K562 (cell line): ENCODE measurements around the gene TKTL1. TPM values are rescaled to one million over a fixed set of nuclear protein-coding genes. Genes with fewer than 3 reads are reported as not detected.

Source experiments
- ARID1B ChIP-seq: fragments of 450-650 bp; IDR thresholded peaks from 2 replicates; pipeline ENCODE4 v1.6.1; 2016; ENCODE audit warnings: antibody characterized with exemption, mild to moderate bottlenecking, inconsistent platforms
- BACH1 ChIP-seq: fragments of 200-800 bp; sonication (Bioruptor generic); IDR thresholded peaks from 2 replicates; pipeline ENCODE4 v1.6.1; 2016; ENCODE audit warnings: missing genetic modification characterization, missing compliant biosample characterization
- CHD1 ChIP-seq: fragments of 200-600 bp; sonication (generic); IDR thresholded peaks from one replicate; pipeline ENCODE4 v1.6.1; 2012; ENCODE audit warnings: mild to moderate bottlenecking, moderate library complexity, low read length, inconsistent platforms
- DPF2 ChIP-seq: fragments of 450-650 bp; IDR thresholded peaks from 2 replicates; pipeline ENCODE4 v1.6.1; 2016
- ETV1 ChIP-seq: fragments of 450-650 bp; conservative IDR thresholded peaks from 2 replicates; pipeline ENCODE4 v1.6.1; 2016; ENCODE audit warnings: missing genetic modification characterization, control low read depth, low read depth, missing compliant biosample characterization
- ETV5 ChIP-seq: sonication (generic); formaldehyde crosslinking; IDR thresholded peaks from 2 replicates; pipeline ENCODE4 v1.4.0; 2020; ENCODE audit warnings: low read depth, mild to moderate bottlenecking, missing genetic modification reagents
- JUN ChIP-seq, 2 experiments: sonication (generic) in 1 of 2; formaldehyde crosslinking in 1 of 2; IDR thresholded peaks; 2 replicates each; pipeline versions ENCODE4 v1.6.1 to v1.8.0; 2012 to 2022; ENCODE audit warnings: borderline replicate concordance in 2 of 2, mild to moderate bottlenecking in 2 of 2, improper control_type of control experiment in 1 of 2, low read depth in 1 of 2, low read length in 1 of 2, missing genetic modification reagents in 1 of 2
- MAFK ChIP-seq: IDR thresholded peaks from 2 replicates; pipeline ENCODE4 v1.6.1; 2011; ENCODE audit warnings: low read length, improper control_type of control experiment
- MBD2 ChIP-seq: sonication (generic); IDR thresholded peaks from 2 replicates; pipeline ENCODE4 v1.6.1; 2016; ENCODE audit warnings: low read depth, borderline replicate concordance
- MTA3 ChIP-seq: fragments of 450-650 bp; formaldehyde crosslinking; IDR thresholded peaks from 2 replicates; pipeline ENCODE4 v1.6.1; 2017; ENCODE audit warnings: mild to moderate bottlenecking, borderline replicate concordance
- NFXL1 ChIP-seq: fragments of 450-650 bp; formaldehyde crosslinking; IDR thresholded peaks from 2 replicates; pipeline ENCODE4 v1.4.0; 2021; ENCODE audit warnings: mild to moderate bottlenecking
- NONO ChIP-seq, 2 experiments: fragments of 200-400 bp in 1 of 2; fragments of 450-650 bp in 1 of 2; formaldehyde crosslinking in 1 of 2; IDR thresholded peaks; 2 replicates each; pipeline ENCODE4 v1.6.1; 2017; ENCODE audit warnings: low read depth in 2 of 2, mild to moderate bottlenecking in 2 of 2, moderate library complexity in 2 of 2, low read length in 1 of 2
- NR2F6 ChIP-seq: fragments of 450-650 bp; formaldehyde crosslinking; IDR thresholded peaks from 2 replicates; pipeline ENCODE4 v1.4.0; 2020; ENCODE audit warnings: mild to moderate bottlenecking
- NUFIP1 ChIP-seq: fragments of 450-650 bp; IDR thresholded peaks from 2 replicates; pipeline ENCODE4 v1.6.1; 2018; ENCODE audit not compliant: partially characterized antibody
- PML ChIP-seq: IDR thresholded peaks from 2 replicates; pipeline ENCODE4 v1.6.1; 2012; ENCODE audit warnings: low read length, inconsistent platforms
- POLR2B ChIP-seq: fragments of 450-650 bp; IDR thresholded peaks from 2 replicates; pipeline ENCODE4 v1.6.1; 2018; ENCODE audit warnings: low read depth; ENCODE audit not compliant: partially characterized antibody
- RCOR1 ChIP-seq, 2 experiments: IDR thresholded peaks; 2 replicates each; pipeline ENCODE4 v1.6.1; 2012; ENCODE audit warnings: low read depth in 2 of 2, low read length in 2 of 2, borderline replicate concordance in 1 of 2, improper control_type of control experiment in 1 of 2
- TAF1 ChIP-seq: IDR thresholded peaks from 2 replicates; pipeline ENCODE4 v1.6.1; 2011; ENCODE audit warnings: mild to moderate bottlenecking, low read length, moderate library complexity; ENCODE audit not compliant: insufficient read depth, control insufficient read depth, severe bottlenecking; ENCODE audit errors: extremely low read depth
- TRIM25 ChIP-seq: fragments of 450-650 bp; IDR thresholded peaks from 2 replicates; pipeline ENCODE4 v1.7.0; 2016; ENCODE audit warnings: borderline replicate concordance
- VEZF1 ChIP-seq: fragments of 200-800 bp; sonication (Bioruptor generic); IDR thresholded peaks from 2 replicates; pipeline ENCODE4 v1.6.1; 2017; ENCODE audit warnings: missing genetic modification characterization, missing compliant biosample characterization
- ZFP36 ChIP-seq: fragments of 150-350 bp; IDR thresholded peaks from 2 replicates; pipeline ENCODE4 v1.6.1; 2018; ENCODE audit warnings: low read length, low read depth; ENCODE audit not compliant: partially characterized antibody
- ZNF316 ChIP-seq: fragments of 450-650 bp; IDR thresholded peaks from 2 replicates; pipeline ENCODE4 v1.6.1; 2016
- ZNF740 ChIP-seq, 3 experiments: fragments of 200-800 bp in 1 of 3; sonication (Bioruptor generic) in 1 of 3; sonication (generic) in 1 of 3; formaldehyde crosslinking in 1 of 3; IDR thresholded peaks; 2 replicates each; pipeline versions ENCODE4 v1.6.1 to v1.8.0; 2016 to 2022; ENCODE audit warnings: mild to moderate bottlenecking in 2 of 3, missing compliant biosample characterization in 2 of 3, missing genetic modification characterization in 2 of 3, missing genetic modification reagents in 1 of 3
- polyA plus RNA-seq, 8 experiments: library from polyadenylated mRNA; depleted of rRNA in 4 of 8; stranded (reverse) in 5 of 8; unstranded in 3 of 8; fragments of >200 nt; fragmentation: Nextera tagmentation in 2 of 8; fragmentation: Illumina TruSeq in 1 of 8; extraction: Ambion mirVana in 2 of 8; extraction: Trizol in 1 of 8; gene quantifications; 2 replicates each; pipeline versions ENCODE4 v1.2.1 to v1.2.3, GENCODE V29; 2011 to 2014; ENCODE audit warnings: inconsistent platforms in 1 of 8, missing spikeins in 1 of 8
- total RNA-seq, 7 experiments: library from RNA; depleted of rRNA in 6 of 7; stranded (reverse); fragments of >200 nt in 6 of 7; fragmentation: Illumina TruSeq in 2 of 7; extraction: Trizol in 2 of 7; gene quantifications; 2 replicates each; pipeline versions ENCODE4 v1.2.1 to v1.2.3, GENCODE V29; 2011 to 2021; ENCODE audit warnings: low replicate concordance in 1 of 7

The TKTL1 gene
- total and polyA plus RNA-seq, 9 of the 15 experiments (the other 6 are each of a cell fraction or from before 2014, with no cell fraction given): 0.18 to 0.71 (median 0.38) TPM

DNA sequence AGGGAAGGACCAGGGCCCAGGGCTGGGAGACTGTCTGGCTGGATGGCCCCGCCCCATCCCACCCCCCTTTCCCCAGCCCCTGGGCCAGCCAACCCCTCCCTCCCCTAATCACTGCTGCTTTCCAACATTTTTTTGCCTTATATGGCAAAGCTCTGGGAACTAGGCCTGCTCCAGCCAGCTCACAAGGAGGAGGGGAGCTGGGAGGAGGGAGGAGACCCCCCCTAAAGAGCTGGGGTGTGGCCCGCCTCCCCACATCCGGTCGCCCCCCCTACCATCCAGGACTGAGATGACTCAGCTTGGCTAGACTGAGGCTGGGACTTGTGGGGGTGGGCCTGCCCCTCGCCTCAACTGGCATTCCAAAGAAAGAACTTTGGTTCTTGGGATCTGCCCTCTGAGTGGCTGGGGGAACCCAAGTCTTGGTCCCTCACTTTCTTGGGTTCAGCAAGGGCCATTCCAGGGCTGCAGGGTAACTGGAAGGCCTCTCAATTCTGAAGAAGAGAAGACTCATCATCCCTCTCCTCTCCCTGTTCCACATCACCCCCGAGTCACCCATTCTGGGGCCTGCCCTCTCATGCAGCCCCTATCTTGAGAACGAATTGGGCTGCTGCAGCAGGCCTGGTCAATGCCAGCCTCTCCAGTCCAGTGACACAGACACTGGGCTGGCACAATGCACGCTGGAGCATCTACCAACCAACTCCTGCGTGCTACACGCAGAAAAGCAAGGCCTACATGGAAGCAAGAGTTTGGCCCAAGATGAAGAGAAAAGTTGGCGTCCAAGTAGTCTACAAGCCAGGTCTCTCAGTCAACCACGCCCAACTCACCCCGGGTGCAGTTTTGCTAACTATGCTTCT is 74.1 kb downstream of the TKTL1 start (continued):
- TF ChIP-seq VEZF1: no peak
- peak; percentile 59 for TF ChIP-seq DPF2
- peak; percentile 68 for TF ChIP-seq ZFP36
- peak; percentile 94 for TF ChIP-seq ETV5 (CRISPR knock-in tag)
- peak; percentile 53 for TF ChIP-seq ARID1B
- peak; percentile 16; the same call in 1 of the 2 replicates for TF ChIP-seq MTA3
- peak in 1 of 2 experiments; percentile 50; a peak in 2 of 4 replicates for TF ChIP-seq RCOR1 (IDR thresholded peaks at IDR 0.05; ENCODE audit: borderline replicate concordance in 1 of 2, low read depth in 2 of 2, low read length in 2 of 2)
- no peak for TF ChIP-seq NFXL1 (CRISPR knock-in tag)
- TF ChIP-seq CHD1: peak; percentile 48
- no peak for TF ChIP-seq TRIM25
- no peak for TF ChIP-seq NR2F6 (CRISPR knock-in tag)
- TF ChIP-seq BACH1 (tag): 0 out of 2 replicates have a peak, but pooled peaks have one; percentile 44
- TF ChIP-seq JUN (IDR thresholded peaks at IDR 0.05; ENCODE audit: borderline replicate concordance, low read depth, low read length): peak; percentile 42; the same call in 1 of the 2 replicates
- no peak for TF ChIP-seq JUN (CRISPR knock-in tag; IDR thresholded peaks at IDR 0.05; ENCODE audit: borderline replicate concordance)
- peak; percentile 76; the same call in 1 of the 2 replicates for TF ChIP-seq ZNF740 (CRISPR knock-in tag; IDR thresholded peaks at IDR 0.05)
- TF ChIP-seq ZNF740 (tag; IDR thresholded peaks at IDR 0.05): no peak; a peak in 1 of 4 replicates
- peak; percentile 54; the same call in 1 of the 2 replicates for TF ChIP-seq MBD2
- TF ChIP-seq MAFK: peak; percentile 58
- TF ChIP-seq NONO (IDR thresholded peaks at IDR 0.05; ENCODE audit: low read depth in 2 of 2, low read length in 1 of 2): 0 out of 4 replicates have a peak, but pooled peaks of 1 of the 2 experiments have one; percentile 33
- peak; percentile 50; the same call in 1 of the 2 replicates for TF ChIP-seq ZNF316
- TF ChIP-seq PML: 0 out of 2 replicates have a peak, but pooled peaks have one; percentile 24
- no peak for TF ChIP-seq NUFIP1
- TF ChIP-seq POLR2B: peak; percentile 62
- peak; percentile 30 for TF ChIP-seq TAF1
- peak; percentile 95 for TF ChIP-seq ETV1 (tag)
